IMR-90 (cell line): Measurements from ENCODE around the gene HHIP.

Source experiments
- BHLHE40 ChIP-seq: fragments of 150-350 bp; IDR thresholded peaks from 2 replicates; pipeline ENCODE4 v1.6.1; 2016; ENCODE audit warnings: mild to moderate bottlenecking, low read depth, low read length
- CEBPB ChIP-seq: IDR thresholded peaks from 2 replicates; pipeline ENCODE4 v1.6.1; 2012; ENCODE audit warnings: low read depth, low read length, improper control_type of control experiment
- CHD1 ChIP-seq: IDR thresholded peaks from 2 replicates; pipeline ENCODE4 v1.6.1; 2012; ENCODE audit warnings: low read depth, low read length, improper control_type of control experiment
- MAFK ChIP-seq: IDR thresholded peaks from 2 replicates; pipeline ENCODE4 v1.6.1; 2012; ENCODE audit warnings: low read depth, low read length, improper control_type of control experiment
- MAZ ChIP-seq: IDR thresholded peaks from 2 replicates; pipeline ENCODE4 v1.6.1; 2012; ENCODE audit warnings: low read depth, mild to moderate bottlenecking, low read length, improper control_type of control experiment, moderate library complexity, borderline replicate concordance
- MXI1 ChIP-seq: IDR thresholded peaks from 2 replicates; pipeline ENCODE4 v1.6.1; 2012; ENCODE audit warnings: low read depth, mild to moderate bottlenecking, low read length, moderate library complexity, borderline replicate concordance
- NFE2L2 ChIP-seq: fragments of 150-350 bp; IDR thresholded peaks from 2 replicates; pipeline ENCODE4 v1.6.1; 2016; ENCODE audit warnings: low read depth, mild to moderate bottlenecking, low read length
- POLR2A ChIP-seq: IDR thresholded peaks from 2 replicates; pipeline ENCODE4 v1.6.1; 2012; ENCODE audit warnings: mild to moderate bottlenecking, low read depth, low read length
- RAD21 ChIP-seq: IDR thresholded peaks from 2 replicates; pipeline ENCODE4 v1.6.1; 2012; ENCODE audit warnings: low read length, improper control_type of control experiment
- RCOR1 ChIP-seq: IDR thresholded peaks from 2 replicates; pipeline ENCODE4 v1.6.1; 2012; ENCODE audit warnings: mild to moderate bottlenecking, low read length, improper control_type of control experiment; ENCODE audit not compliant: insufficient replicate concordance
- RFX5 ChIP-seq: IDR thresholded peaks from 2 replicates; pipeline ENCODE4 v1.8.0; 2012; ENCODE audit warnings: low read depth, mild to moderate bottlenecking, low read length, moderate library complexity
- SMC3 ChIP-seq: fragments of 150-350 bp; IDR thresholded peaks from 2 replicates; pipeline ENCODE4 v1.6.1; 2016; ENCODE audit warnings: low read depth, mild to moderate bottlenecking, antibody characterized with exemption, low read length, moderate library complexity
- TF ChIP-seq, protein P1 (sequence below): conservative IDR thresholded peaks from 2 replicates; pipeline ENCODE4 v1.5.1; 2012; ENCODE audit warnings: mild to moderate bottlenecking, low read depth, low read length, improper control_type of control experiment
- TF ChIP-seq, protein P2 (sequence below): fragments of 150-350 bp; IDR thresholded peaks from 2 replicates; pipeline ENCODE4 v1.6.1; 2017; ENCODE audit warnings: mild to moderate bottlenecking, antibody characterized with exemption, low read length, low read depth

DNA sequence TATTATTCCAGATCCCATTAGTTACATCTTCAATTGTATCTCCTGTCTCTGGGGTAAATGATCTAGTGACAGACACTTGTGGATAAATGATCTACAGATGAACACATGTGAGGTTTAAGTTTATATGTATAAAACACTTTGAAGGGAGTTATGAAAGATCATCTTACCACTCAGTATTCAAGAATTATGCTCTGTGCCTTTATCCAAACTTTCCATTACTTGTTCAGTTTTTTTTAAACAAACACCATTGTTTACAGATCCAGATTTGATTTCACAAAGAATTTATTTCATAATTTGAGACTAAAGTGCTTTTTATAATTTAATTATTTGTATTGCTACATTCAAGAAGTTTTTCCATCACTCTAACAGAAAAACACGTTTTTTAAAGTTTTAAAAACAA lies 142.5 kb downstream of the HHIP start:
- TF ChIP-seq, protein P1, sequence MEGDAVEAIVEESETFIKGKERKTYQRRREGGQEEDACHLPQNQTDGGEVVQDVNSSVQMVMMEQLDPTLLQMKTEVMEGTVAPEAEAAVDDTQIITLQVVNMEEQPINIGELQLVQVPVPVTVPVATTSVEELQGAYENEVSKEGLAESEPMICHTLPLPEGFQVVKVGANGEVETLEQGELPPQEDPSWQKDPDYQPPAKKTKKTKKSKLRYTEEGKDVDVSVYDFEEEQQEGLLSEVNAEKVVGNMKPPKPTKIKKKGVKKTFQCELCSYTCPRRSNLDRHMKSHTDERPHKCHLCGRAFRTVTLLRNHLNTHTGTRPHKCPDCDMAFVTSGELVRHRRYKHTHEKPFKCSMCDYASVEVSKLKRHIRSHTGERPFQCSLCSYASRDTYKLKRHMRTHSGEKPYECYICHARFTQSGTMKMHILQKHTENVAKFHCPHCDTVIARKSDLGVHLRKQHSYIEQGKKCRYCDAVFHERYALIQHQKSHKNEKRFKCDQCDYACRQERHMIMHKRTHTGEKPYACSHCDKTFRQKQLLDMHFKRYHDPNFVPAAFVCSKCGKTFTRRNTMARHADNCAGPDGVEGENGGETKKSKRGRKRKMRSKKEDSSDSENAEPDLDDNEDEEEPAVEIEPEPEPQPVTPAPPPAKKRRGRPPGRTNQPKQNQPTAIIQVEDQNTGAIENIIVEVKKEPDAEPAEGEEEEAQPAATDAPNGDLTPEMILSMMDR: no peak
- TF ChIP-seq POLR2A (no peak), MXI1 (no peak), RAD21 (no peak), RFX5 (no peak), RCOR1 (no peak), CHD1 (no peak), BHLHE40 (no peak), CEBPB (no peak), MAFK (no peak), SMC3 (no peak), NFE2L2 (no peak), MAZ (no peak)
- TF ChIP-seq, protein P2, sequence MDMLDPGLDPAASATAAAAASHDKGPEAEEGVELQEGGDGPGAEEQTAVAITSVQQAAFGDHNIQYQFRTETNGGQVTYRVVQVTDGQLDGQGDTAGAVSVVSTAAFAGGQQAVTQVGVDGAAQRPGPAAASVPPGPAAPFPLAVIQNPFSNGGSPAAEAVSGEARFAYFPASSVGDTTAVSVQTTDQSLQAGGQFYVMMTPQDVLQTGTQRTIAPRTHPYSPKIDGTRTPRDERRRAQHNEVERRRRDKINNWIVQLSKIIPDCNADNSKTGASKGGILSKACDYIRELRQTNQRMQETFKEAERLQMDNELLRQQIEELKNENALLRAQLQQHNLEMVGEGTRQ: no peak
